PFSK-1 (cell line): ENCODE data around the gene FASN.

Source experiments
- POLR2AphosphoS5 ChIP-seq: IDR thresholded peaks from 2 replicates; pipeline ENCODE4 v1.6.1; 2012; ENCODE audit warnings: low read depth, mild to moderate bottlenecking, control low read depth, low read length, moderate library complexity
- REST ChIP-seq, 2 experiments: IDR thresholded peaks; 2 replicates each; pipeline versions ENCODE4 v1.6.1 to v1.8.0; 2011 to 2012; ENCODE audit warnings: low read depth in 2 of 2, low read length in 2 of 2, control low read depth in 1 of 2, inconsistent platforms in 1 of 2, mild to moderate bottlenecking in 1 of 2, moderate library complexity in 1 of 2; ENCODE audit not compliant: insufficient read depth in 1 of 2
- TAF1 ChIP-seq: IDR thresholded peaks from 2 replicates; pipeline ENCODE4 v1.6.1; 2012; ENCODE audit warnings: low read length, control low read depth, borderline replicate concordance; ENCODE audit not compliant: insufficient read depth

- TF ChIP-seq REST (IDR thresholded peaks at IDR 0.05; ENCODE audit: insufficient read depth in 1 of 2, low read depth in 2 of 2, low read length in 2 of 2) (no peak), POLR2AphosphoS5 (no peak), TAF1 (no peak)
These were observed 2.7 kb upstream of the FASN start for GRCh38 chr17:82100502-82101298.
